Inferior parietal cortex (tissue), 1 donor: ENCODE results near the gene PRR15L.
"Not testable (repeated sequence)": the region's sequence is repeated elsewhere in the genome, so short reads cannot be mapped to it uniquely, and the experiment has no call there.

ENCODE experiments used
- DNase-seq: peaks from one replicate; pipeline ENCODE4 v3.0.0-alpha.2; 2016; ENCODE audit errors: extremely low spot score

The PRR15L gene

GRCh38 chr17:47935468-47935867, 22.2 kb downstream of the PRR15L start:
- not testable (repeated sequence) for DNase-seq

GRCh38 chr17:47934856-47935255, 22.8 kb downstream of the PRR15L start:
- DNase-seq = no peak

GRCh38 chr17:47931848-47932247, 25.8 kb downstream of the PRR15L start:
- DNase-seq = no peak

- DNase-seq = no peak
Measured at GRCh38 chr17:47929218-47930000, 28.3 kb downstream of the PRR15L start.

- no peak for DNase-seq
Measured at GRCh38 chr17:47928415-47928814, 29.3 kb downstream of the PRR15L start.

- no peak for DNase-seq
Measured at GRCh38 chr17:47927821-47928400, 29.8 kb downstream of the PRR15L start.

DNA sequence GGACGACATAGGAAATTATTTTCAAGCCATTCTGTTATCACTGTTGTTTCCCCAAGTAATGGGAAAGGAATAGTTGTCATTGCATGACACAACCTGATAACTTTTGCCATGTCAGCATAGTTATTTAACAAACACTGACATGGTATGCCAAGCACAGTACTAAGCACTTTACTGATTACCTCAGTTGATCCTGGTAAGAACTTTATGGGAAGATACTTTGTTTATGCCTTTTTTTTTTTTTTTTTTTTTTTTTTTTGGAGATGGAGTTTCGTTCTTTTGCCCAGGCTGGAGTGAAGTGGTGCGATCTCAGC, 32.0 kb downstream of the PRR15L start:
- no peak for DNase-seq

GRCh38 chr17:47924785-47925677, 32.7 kb downstream of the PRR15L start:
- no peak for DNase-seq

GRCh38 chr17:47919889-47920288, 37.8 kb downstream of the PRR15L start:
- DNase-seq = not testable (repeated sequence)

- no peak for DNase-seq
Measured at GRCh38 chr17:47918991-47919390, 38.7 kb downstream of the PRR15L start.

DNA sequence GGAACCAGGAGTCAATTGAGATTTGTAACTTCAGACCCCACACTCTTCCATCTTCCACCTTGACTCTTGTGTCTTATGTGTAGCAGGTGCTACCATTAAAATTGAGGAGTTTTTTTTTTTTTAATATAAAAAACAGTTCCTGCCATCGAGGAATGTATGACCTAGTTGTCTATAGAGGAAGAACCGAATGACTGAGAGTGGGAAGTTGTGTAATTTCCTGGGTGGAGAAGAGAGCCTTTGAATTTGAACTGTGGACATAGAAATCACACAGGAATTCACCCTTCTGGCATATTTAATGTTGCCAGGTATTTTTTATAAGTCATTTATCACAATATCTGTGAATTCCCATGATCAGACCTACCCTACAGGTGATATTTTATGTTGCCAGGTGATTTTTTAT, 39.7 kb downstream of the PRR15L start:
- DNase-seq = no peak

GRCh38 chr17:47917581-47917980, 40.1 kb downstream of the PRR15L start:
- no peak for DNase-seq

- no peak for DNase-seq
Measured at GRCh38 chr17:47916489-47917208, 41.0 kb downstream of the PRR15L start.

DNA sequence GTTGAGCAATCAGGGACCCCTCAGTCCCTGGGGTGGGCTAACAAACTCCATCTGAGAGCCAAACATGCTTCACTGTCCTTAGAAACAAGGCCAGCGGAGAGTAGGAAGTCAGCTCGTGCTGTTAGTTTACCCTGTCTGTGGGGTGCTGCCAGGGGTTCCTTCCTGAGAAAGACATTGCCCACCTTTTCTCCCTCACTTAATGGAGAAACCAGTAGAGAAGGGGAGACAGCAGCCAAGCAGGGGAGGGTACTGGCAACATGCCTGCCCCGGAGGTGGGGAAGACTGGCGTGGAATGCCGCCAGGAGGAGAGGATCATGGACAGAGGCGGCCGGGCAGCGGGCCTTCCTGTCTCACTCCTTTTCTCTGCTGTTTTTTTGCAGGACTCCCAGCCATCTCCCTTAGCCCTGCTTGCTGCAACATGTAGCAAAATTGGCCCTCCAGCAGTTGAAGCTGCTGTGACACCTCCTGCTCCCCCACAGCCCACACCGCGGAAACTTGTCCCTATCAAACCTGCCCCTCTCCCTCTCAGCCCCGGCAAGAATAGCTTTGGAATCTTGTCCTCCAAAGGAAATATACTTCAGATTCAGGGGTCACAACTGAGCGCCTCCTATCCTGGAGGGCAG, 41.8 kb downstream of the PRR15L start:
- DNase-seq = no peak

- no peak for DNase-seq
Measured at GRCh38 chr17:47914306-47914948, 43.3 kb downstream of the PRR15L start.

- no peak for DNase-seq
Measured at GRCh38 chr17:47913050-47913449, 44.6 kb downstream of the PRR15L start.

DNA sequence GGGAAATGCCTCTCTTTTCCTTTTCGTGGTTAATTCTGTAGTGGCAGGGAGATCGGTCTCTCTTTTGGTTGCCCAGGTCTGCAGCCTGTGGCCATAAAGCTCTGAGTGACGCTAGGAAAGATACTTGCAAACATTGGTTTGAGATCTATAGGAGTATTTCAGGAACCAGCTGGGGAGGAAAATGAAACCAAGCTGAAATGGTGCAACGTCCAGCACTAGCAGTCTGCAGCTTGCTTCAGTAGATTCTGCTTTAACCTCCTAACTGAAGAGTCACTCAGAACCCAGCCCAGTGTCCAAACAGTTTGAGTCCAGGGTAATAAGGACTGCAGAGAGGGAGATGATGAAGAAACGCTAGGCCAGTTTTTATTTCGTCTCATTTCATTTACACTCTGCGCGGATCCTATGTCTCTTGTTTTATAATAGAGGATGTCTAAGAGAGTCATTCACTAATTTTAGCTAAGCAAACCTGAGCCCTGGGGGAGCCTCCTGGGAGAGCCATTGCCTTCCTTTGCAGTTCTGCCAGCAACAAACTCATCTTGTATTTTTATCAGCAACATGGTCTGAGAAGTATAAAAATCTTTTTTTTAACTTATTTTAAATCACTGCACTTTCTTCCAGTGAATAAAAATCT, 49.6 kb downstream of the PRR15L start:
- DNase-seq = peak; percentile 38

DNA sequence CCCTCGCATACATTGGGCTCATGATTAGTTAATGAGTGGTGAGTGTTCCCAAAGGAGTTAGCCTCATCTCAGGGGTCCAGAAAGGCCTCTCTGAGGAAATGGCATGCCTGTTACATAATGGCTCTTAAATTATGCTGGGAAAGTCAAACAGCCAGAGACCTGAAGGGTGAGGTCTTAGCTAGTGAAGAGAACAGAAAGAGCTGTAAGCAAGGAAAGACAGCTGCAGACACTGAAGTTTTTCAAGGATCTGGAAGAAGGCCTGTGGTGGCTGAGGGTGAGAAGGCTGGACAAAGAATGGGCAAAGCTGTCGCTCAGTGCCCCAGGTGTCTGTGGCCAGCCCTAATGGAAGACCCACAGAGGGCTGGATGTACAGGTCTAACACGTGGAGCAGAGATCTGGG, 51.2 kb downstream of the PRR15L start:
- DNase-seq = no peak

DNA sequence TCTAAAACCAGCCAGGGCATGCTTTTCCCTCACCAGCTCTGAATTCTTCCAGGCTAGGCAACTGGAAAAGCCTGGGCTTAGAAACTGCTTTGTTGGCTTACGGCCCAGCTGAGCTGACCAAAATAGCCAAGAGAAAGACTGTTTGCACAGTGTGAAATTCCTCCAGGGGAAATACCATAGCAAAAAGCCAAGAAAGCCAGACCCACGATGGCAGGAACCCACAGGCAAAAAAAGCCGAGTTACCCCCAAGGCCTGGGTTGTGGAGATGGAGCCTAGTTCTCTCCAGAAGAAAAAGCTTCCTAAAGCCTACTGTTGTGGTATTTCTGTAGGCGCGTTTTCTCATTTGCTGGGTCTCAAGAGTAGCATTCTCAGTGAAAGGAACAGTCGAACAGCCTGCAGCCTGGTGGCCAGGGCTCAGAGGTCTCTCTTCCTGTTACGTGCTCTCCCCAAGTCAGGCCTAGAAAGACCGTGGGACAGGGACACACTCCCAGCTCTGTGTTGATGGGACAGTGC, 52.4 kb downstream of the PRR15L start:
- DNase-seq = peak; percentile 82

DNA sequence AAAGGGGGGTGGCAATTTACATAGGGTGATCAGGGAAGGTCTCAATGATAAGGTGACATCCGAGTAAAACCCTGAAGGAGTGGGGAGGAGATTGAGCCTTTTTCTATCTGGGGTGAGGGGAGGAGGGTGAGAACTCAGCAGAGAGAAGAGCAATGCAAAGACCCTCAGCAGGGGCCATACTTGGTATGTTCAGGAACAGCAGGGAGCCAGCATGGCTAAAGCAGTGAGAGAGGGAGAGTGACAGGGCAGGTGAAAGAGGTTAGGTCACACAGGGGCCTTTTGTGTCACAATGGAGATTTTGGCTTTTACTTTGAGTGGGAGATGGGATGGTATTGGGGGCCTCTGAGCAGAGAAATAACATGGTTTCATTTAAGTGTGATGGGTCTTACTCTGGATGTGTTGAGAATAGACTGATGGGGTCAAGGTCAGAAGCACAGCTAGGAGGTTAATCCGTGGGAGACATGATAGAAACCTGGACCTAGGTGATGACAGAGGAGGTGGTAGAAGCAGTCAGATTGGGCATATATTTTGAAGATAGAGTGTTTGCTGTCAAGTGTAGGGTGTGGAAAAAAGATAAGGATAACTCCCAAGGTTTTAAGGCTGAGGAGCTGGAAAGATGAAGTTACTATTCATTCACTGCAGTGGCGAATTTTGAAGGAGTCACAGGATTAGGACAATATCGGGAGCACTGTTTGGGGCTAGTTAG, 55.5 kb downstream of the PRR15L start:
- no peak for DNase-seq
